ENCODE measurements around the gene DCTN2. TPM values are rescaled to one million over a fixed set of nuclear protein-coding genes. Genes with fewer than 3 reads are reported as not detected.
"Not testable (repeated sequence)": the region's sequence is repeated elsewhere in the genome, so short reads cannot be mapped to it uniquely, and the experiment has no call there.

The DCTN2 gene
- polyA plus RNA-seq, 1 donor (not counting 4 experiments of a cell fraction or from before 2014, with no cell fraction given): 132 TPM

DNA sequence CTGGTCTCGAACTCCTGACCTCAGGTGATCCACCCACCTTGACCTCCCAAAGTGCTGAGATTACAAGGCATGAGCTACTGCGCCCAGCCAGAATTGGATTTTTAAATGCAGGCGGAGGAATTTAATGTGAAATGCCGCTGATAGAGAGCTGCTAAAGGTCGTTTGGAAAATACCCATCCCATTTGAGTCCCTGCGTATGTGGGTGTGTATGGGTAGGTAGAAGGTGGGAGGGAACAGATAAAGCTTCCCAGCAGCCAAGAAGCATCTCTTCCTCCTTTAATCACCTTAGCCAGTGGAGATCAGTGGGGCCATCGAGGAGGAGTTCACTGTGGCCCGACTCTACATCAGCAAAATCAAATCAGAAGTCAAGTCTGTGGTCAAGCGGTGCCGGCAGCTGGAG lies 27.8 kb upstream of the DCTN2 start:
- Histone ChIP-seq H4K20me1 (ENCODE audit: control insufficient read depth, extremely low read depth, insufficient read depth, low read length) (no peaks in the 10 kb centered on the region), H3K9ac (ENCODE audit: control insufficient read depth, extremely low read depth, insufficient read depth, low read length) (no peak overlapping the region), H2AFZ (ENCODE audit: control insufficient read depth, low read length) (no peak overlapping the region), H3K4me2 (ENCODE audit: control insufficient read depth, extremely low read depth, insufficient read depth, low read depth, low read length) (no peak overlapping the region), H3K4me1 (ENCODE audit: control insufficient read depth, extremely low read depth, insufficient read depth, low read length) (no peaks in the 10 kb centered on the region), H3K4me3 (ENCODE audit: control insufficient read depth in 2 of 3, extremely low read depth in 1 of 3, insufficient read depth in 2 of 3, low read depth in 1 of 3, low read length in 3 of 3) (no peak overlapping the region), H3K27me3 (ENCODE audit: control insufficient read depth, extremely low read depth, insufficient read depth, low read length) (no peaks in the 10 kb centered on the region), H3K9me1 (ENCODE audit: control insufficient read depth, extremely low read depth, insufficient read depth, low read length) (no peaks in the 10 kb centered on the region), H3K27ac (ENCODE audit: control insufficient read depth, insufficient read depth, low read length) (no peak overlapping the region), H3K79me2 (ENCODE audit: control insufficient read depth, insufficient read depth, low read length) (no peaks in the 10 kb centered on the region), H3K36me3 (ENCODE audit: control insufficient read depth in 2 of 2, extremely low read depth in 1 of 2, insufficient read depth in 2 of 2, low read length in 2 of 2) (no peaks in the 10 kb centered on the region), H3K9me3 (ENCODE audit: control insufficient read depth, low read depth, low read length) (no peaks in the 10 kb centered on the region)
- no peak for FAIRE-seq
- TF ChIP-seq, protein P1, sequence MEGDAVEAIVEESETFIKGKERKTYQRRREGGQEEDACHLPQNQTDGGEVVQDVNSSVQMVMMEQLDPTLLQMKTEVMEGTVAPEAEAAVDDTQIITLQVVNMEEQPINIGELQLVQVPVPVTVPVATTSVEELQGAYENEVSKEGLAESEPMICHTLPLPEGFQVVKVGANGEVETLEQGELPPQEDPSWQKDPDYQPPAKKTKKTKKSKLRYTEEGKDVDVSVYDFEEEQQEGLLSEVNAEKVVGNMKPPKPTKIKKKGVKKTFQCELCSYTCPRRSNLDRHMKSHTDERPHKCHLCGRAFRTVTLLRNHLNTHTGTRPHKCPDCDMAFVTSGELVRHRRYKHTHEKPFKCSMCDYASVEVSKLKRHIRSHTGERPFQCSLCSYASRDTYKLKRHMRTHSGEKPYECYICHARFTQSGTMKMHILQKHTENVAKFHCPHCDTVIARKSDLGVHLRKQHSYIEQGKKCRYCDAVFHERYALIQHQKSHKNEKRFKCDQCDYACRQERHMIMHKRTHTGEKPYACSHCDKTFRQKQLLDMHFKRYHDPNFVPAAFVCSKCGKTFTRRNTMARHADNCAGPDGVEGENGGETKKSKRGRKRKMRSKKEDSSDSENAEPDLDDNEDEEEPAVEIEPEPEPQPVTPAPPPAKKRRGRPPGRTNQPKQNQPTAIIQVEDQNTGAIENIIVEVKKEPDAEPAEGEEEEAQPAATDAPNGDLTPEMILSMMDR (optimal IDR thresholded peaks at IDR 0.05 in 1 of 3, IDR thresholded peaks at IDR 0.05 in 1 of 3, conservative IDR thresholded peaks at IDR 0.05 in 1 of 3; ENCODE audit: extremely low read depth in 1 of 3, insufficient read depth in 2 of 3, low read length in 3 of 3): no peak
- no peak for TF ChIP-seq EZH2 (IDR thresholded peaks at IDR 0.05; ENCODE audit: low read length)
- no peak for DNase-seq (ENCODE audit: low read depth, low spot score)
- dilution Hi-C loops (cut with MboI; ENCODE audit: extremely low pct_ligation_motif_present, low sequenced_read_pairs): loop anchor here (10.0 to 25.0 kb wide), 2 partner anchors 60 to 163 kb away; partner anchors contain the start of genes AGAP2, B4GALNT1 and TSPAN31

DNA sequence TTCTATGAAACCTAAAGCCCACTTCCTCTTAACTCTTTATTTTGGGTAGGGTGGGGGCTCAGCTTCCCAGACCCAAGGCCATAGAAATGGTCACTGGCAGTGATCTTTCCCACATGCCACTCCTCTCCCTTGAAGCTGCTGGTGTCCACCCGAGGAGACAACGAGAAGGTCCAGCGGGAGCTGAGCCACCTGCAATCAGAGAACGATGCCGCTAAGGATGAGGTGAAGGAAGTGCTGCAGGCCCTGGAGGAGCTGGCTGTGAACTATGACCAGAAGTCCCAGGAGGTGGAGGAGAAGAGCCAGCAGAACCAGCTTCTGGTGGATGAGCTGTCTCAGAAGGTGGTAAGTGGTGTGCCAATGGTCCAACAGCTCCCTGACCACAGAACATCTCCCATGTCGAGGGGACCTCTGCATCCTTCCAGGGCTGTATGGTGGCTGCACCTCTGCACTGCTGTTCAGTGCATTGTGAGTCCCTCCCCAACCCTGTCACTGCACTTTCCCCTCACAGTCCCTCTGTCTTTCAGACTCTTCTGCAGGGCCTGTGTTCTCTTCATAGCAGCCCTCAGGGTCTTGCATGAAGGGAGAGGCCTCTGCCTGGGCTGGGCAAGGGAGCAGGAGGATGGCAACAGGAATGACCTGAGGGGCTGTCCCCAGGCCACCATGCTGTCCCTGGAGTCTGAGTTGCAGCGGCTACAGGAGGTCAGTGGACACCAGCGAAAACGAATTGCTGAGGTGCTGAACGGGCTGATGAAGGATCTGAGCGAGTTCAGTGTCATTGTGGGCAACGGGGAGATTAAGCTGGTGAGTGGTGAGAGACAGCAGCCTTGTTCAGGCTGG lies 25.2 kb upstream of the DCTN2 start:
- Histone ChIP-seq H3K4me1 (ENCODE audit: control insufficient read depth, extremely low read depth, insufficient read depth, low read length) (no peaks in the 10 kb centered on the region), H3K79me2 (ENCODE audit: control insufficient read depth, insufficient read depth, low read length) (no peaks in the 10 kb centered on the region), H3K9me1 (ENCODE audit: control insufficient read depth, extremely low read depth, insufficient read depth, low read length) (no peaks in the 10 kb centered on the region), H3K4me3 (ENCODE audit: control insufficient read depth in 2 of 3, extremely low read depth in 1 of 3, insufficient read depth in 2 of 3, low read depth in 1 of 3, low read length in 3 of 3) (no peak overlapping the region), H3K36me3 (ENCODE audit: control insufficient read depth in 2 of 2, extremely low read depth in 1 of 2, insufficient read depth in 2 of 2, low read length in 2 of 2) (no peaks in the 10 kb centered on the region), H3K9me3 (ENCODE audit: control insufficient read depth, low read depth, low read length) (no peaks in the 10 kb centered on the region), H3K27me3 (ENCODE audit: control insufficient read depth, extremely low read depth, insufficient read depth, low read length) (no peaks in the 10 kb centered on the region), H3K4me2 (ENCODE audit: control insufficient read depth, extremely low read depth, insufficient read depth, low read depth, low read length) (no peak overlapping the region), H4K20me1 (ENCODE audit: control insufficient read depth, extremely low read depth, insufficient read depth, low read length) (no peaks in the 10 kb centered on the region), H3K9ac (ENCODE audit: control insufficient read depth, extremely low read depth, insufficient read depth, low read length) (no peak overlapping the region), H3K27ac (ENCODE audit: control insufficient read depth, insufficient read depth, low read length) (no peak overlapping the region), H2AFZ (ENCODE audit: control insufficient read depth, low read length) (no peak overlapping the region)
- no peak for DNase-seq (ENCODE audit: low read depth, low spot score)
- no peak for TF ChIP-seq EZH2 (IDR thresholded peaks at IDR 0.05; ENCODE audit: low read length)
- TF ChIP-seq, protein P1 (optimal IDR thresholded peaks at IDR 0.05 in 1 of 3, IDR thresholded peaks at IDR 0.05 in 1 of 3, conservative IDR thresholded peaks at IDR 0.05 in 1 of 3; ENCODE audit: extremely low read depth in 1 of 3, insufficient read depth in 2 of 3, low read length in 3 of 3): no peak
- FAIRE-seq: no peak
- dilution Hi-C loops (cut with MboI; ENCODE audit: extremely low pct_ligation_motif_present, low sequenced_read_pairs): loop anchor here (10.0 kb wide), 1 partner anchor 63 kb away; the partner anchor contains the start of gene B4GALNT1

DNA sequence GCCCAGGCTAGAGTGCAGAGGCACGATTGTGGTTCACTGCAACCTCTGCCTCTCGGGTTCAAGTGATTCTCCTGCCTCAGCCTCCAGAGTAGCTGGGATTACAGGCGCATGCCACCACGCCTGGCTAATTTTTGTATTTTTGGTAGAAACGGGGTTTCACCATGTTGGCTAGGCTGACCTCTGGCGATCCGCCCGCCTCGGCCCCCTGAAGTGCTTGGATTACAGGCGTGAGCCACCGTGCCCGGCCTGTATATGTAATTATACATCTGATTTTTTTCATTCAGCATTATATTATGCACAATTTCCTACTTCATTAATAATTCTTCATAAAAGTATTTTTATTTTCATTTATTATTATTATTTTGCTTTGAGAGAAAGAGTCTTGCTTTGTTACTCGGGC lies 23.4 kb upstream of the DCTN2 start:
- H3K4me2 ChIP-seq (ENCODE audit: control insufficient read depth, extremely low read depth, insufficient read depth, low read depth, low read length); H3K4me1 ChIP-seq (ENCODE audit: control insufficient read depth, extremely low read depth, insufficient read depth, low read length); H3K9me1 ChIP-seq (ENCODE audit: control insufficient read depth, extremely low read depth, insufficient read depth, low read length); H3K9ac ChIP-seq (ENCODE audit: control insufficient read depth, extremely low read depth, insufficient read depth, low read length); DNase-seq (ENCODE audit: low read depth, low spot score); FAIRE-seq; H4K20me1 ChIP-seq (ENCODE audit: control insufficient read depth, extremely low read depth, insufficient read depth, low read length); H2AFZ ChIP-seq (ENCODE audit: control insufficient read depth, low read length); H3K27ac ChIP-seq (ENCODE audit: control insufficient read depth, insufficient read depth, low read length); H3K27me3 ChIP-seq (ENCODE audit: control insufficient read depth, extremely low read depth, insufficient read depth, low read length); H3K9me3 ChIP-seq (ENCODE audit: control insufficient read depth, low read depth, low read length); H3K79me2 ChIP-seq (ENCODE audit: control insufficient read depth, insufficient read depth, low read length); H3K36me3 ChIP-seq (ENCODE audit: control insufficient read depth in 2 of 2, extremely low read depth in 1 of 2, insufficient read depth in 2 of 2, low read length in 2 of 2); H3K4me3 ChIP-seq (ENCODE audit: control insufficient read depth in 2 of 3, extremely low read depth in 1 of 3, insufficient read depth in 2 of 3, low read depth in 1 of 3, low read length in 3 of 3): not testable (repeated sequence)
- dilution Hi-C loops (cut with MboI; ENCODE audit: extremely low pct_ligation_motif_present, low sequenced_read_pairs): loop anchor here (10.0 kb wide), 1 partner anchor 64 kb away; the partner anchor contains the start of gene B4GALNT1
